Endometrium (tissue), 2 donors: ENCODE measurements around the gene CLEC12A.
"Not testable (repeated sequence)": the region's sequence is repeated elsewhere in the genome, so short reads cannot be mapped to it uniquely, and the experiment has no call there.

Experiments used
- FAIRE-seq: peaks from 2 replicates; lab custom pipeline; 2012; peaks lifted over from hg19 to GRCh38; lab: Jason Lieb, UNC
- donor health status: control.
- donor health status: control.

The CLEC12A gene

GRCh38 chr12:9969673-9970072 is 1.5 kb upstream of the CLEC12A start:
- no peak for FAIRE-seq

- no peak for FAIRE-seq
Observed at GRCh38 chr12:9973949-9974348, 2.7 kb downstream of the CLEC12A start.

GRCh38 chr12:9974731-9975130 is 3.5 kb downstream of the CLEC12A start:
- not testable (repeated sequence) for FAIRE-seq

GRCh38 chr12:9975614-9976013 is 4.4 kb downstream of the CLEC12A start:
- FAIRE-seq, result no peak

GRCh38 chr12:9976626-9977025 is 5.4 kb downstream of the CLEC12A start:
- FAIRE-seq, result not testable (repeated sequence)

- FAIRE-seq, result no peak
Observed at GRCh38 chr12:9977916-9978315, 6.7 kb downstream of the CLEC12A start.

- no peak for FAIRE-seq
Observed at GRCh38 chr12:9980126-9980525, 8.9 kb downstream of the CLEC12A start.

- FAIRE-seq, result no peak
Observed at GRCh38 chr12:9991876-9992275, 20.7 kb downstream of the CLEC12A start.

- no peak for FAIRE-seq
Observed at GRCh38 chr12:9992296-9992695, 21.1 kb downstream of the CLEC12A start.

GRCh38 chr12:9999016-9999415 is 27.8 kb downstream of the CLEC12A start, which contains the start of gene CLEC1B:
TSS of gene CLEC1B (minus strand) at chr12:9999121. CDS start at chr12:9999100, 21 bp downstream.
- FAIRE-seq, result no peak

- FAIRE-seq, result no peak
Observed at GRCh38 chr12:10001171-10001776, 30.1 kb downstream of the CLEC12A start.

- FAIRE-seq, result no peak
Observed at GRCh38 chr12:10012630-10013330, 41.6 kb downstream of the CLEC12A start.

GRCh38 chr12:10015450-10015849 is 44.2 kb downstream of the CLEC12A start:
- no peak for FAIRE-seq

GRCh38 chr12:10016881-10017280 is 45.7 kb downstream of the CLEC12A start:
- FAIRE-seq, result no peak

GRCh38 chr12:10018386-10018785 is 47.2 kb downstream of the CLEC12A start:
- no peak for FAIRE-seq

- no peak for FAIRE-seq
Observed at GRCh38 chr12:10021342-10021741, 50.1 kb downstream of the CLEC12A start.

- FAIRE-seq, result no peak
Observed at GRCh38 chr12:10025236-10025635, 54.0 kb downstream of the CLEC12A start.

GRCh38 chr12:10026666-10027065 is 55.5 kb downstream of the CLEC12A start:
- not testable (repeated sequence) for FAIRE-seq

- FAIRE-seq, result no peak
Observed at GRCh38 chr12:10027311-10027710, 56.1 kb downstream of the CLEC12A start.

- no peak for FAIRE-seq
Observed at GRCh38 chr12:10027721-10028120, 56.5 kb downstream of the CLEC12A start.

GRCh38 chr12:10030446-10030845 is 59.2 kb downstream of the CLEC12A start, which contains the start of gene CLEC9A:
TSS of gene CLEC9A (plus strand) at chr12:10030682. CDS start at chr12:10052688, 22,006 bp downstream.
- FAIRE-seq, result no peak

- no peak for FAIRE-seq
Observed at GRCh38 chr12:10031321-10031720, 60.1 kb downstream of the CLEC12A start.

GRCh38 chr12:10031771-10032175 is 60.6 kb downstream of the CLEC12A start:
- no peak for FAIRE-seq
